Measurements from ENCODE around the gene AREL1. TPM values are rescaled to one million over a fixed set of nuclear protein-coding genes. Genes with fewer than 3 reads are reported as not detected.

Gene AREL1
- total and polyA plus RNA-seq, 2 experiments from 2014 or later, result 14.9 to 19.2 TPM

GRCh38 chr14:74628418-74628817 is 84.5 kb downstream of the AREL1 start:
- Histone ChIP-seq H3K27me3 (no peaks in the 10 kb centered on the region), H3K4me3 (no peak overlapping the region), H3K27ac (no peak overlapping the region), H3K4me1 (ENCODE audit: low read depth) (no peaks in the 10 kb centered on the region), H3K36me3 (no peaks in the 10 kb centered on the region), H3K9me3 (ENCODE audit: low read depth) (no peaks in the 10 kb centered on the region)
- TF ChIP-seq CTCF (IDR thresholded peaks at IDR 0.05; ENCODE audit: low read depth, low read length), result no peak
- no peak for DNase-seq (ENCODE audit: low read depth in 1 of 2, low spot score in 1 of 2)

- no peak for TF ChIP-seq CTCF (IDR thresholded peaks at IDR 0.05; ENCODE audit: low read depth, low read length)
- no peaks in the 10 kb centered on the region for H3K9me3 ChIP-seq (ENCODE audit: low read depth)
- H3K27ac ChIP-seq, result no peak overlapping the region
- no peak for DNase-seq (ENCODE audit: low read depth in 1 of 2, low spot score in 1 of 2)
- H3K4me3 ChIP-seq, result no peak overlapping the region
- no peaks in the 10 kb centered on the region for H3K4me1 ChIP-seq (ENCODE audit: low read depth)
- no peaks in the 10 kb centered on the region for H3K27me3 ChIP-seq
- no peaks in the 10 kb centered on the region for H3K36me3 ChIP-seq
Measured at GRCh38 chr14:74627076-74627475, 85.8 kb downstream of the AREL1 start.

- Histone ChIP-seq H3K27ac (peak overlapping the region; percentile 62), H3K27me3 (no peaks in the 10 kb centered on the region), H3K4me3 (no peak overlapping the region), H3K4me1 (ENCODE audit: low read depth) (peaks cover 8% of the 10 kb centered on the region), H3K36me3 (no peaks in the 10 kb centered on the region), H3K9me3 (ENCODE audit: low read depth) (no peaks in the 10 kb centered on the region)
- no peak for DNase-seq (ENCODE audit: low read depth in 1 of 2, low spot score in 1 of 2)
- TF ChIP-seq CTCF (IDR thresholded peaks at IDR 0.05; ENCODE audit: low read depth, low read length), result no peak
Measured at GRCh38 chr14:74622257-74622656, 90.6 kb downstream of the AREL1 start.

GRCh38 chr14:74621556-74621955 is 91.3 kb downstream of the AREL1 start:
- Histone ChIP-seq H3K4me3 (no peak overlapping the region), H3K36me3 (no peaks in the 10 kb centered on the region), H3K4me1 (ENCODE audit: low read depth) (peaks cover 8% of the 10 kb centered on the region), H3K27me3 (no peaks in the 10 kb centered on the region), H3K27ac (peak overlapping the region; percentile 62), H3K9me3 (ENCODE audit: low read depth) (no peaks in the 10 kb centered on the region)
- DNase-seq (ENCODE audit: low read depth in 1 of 2, low spot score in 1 of 2), result peak in 1 of 2 donors; percentile 67
- no peak for TF ChIP-seq CTCF (IDR thresholded peaks at IDR 0.05; ENCODE audit: low read depth, low read length)

GRCh38 chr14:74620923-74621322 is 92.0 kb downstream of the AREL1 start:
- H3K27me3 ChIP-seq, result no peaks in the 10 kb centered on the region
- no peak for DNase-seq (ENCODE audit: low read depth in 1 of 2, low spot score in 1 of 2)
- no peak overlapping the region for H3K4me3 ChIP-seq
- H3K36me3 ChIP-seq, result no peaks in the 10 kb centered on the region
- no peak overlapping the region for H3K27ac ChIP-seq
- H3K4me1 ChIP-seq (ENCODE audit: low read depth), result peaks cover 8% of the 10 kb centered on the region
- H3K9me3 ChIP-seq (ENCODE audit: low read depth), result no peaks in the 10 kb centered on the region
- TF ChIP-seq CTCF (IDR thresholded peaks at IDR 0.05; ENCODE audit: low read depth, low read length), result no peak

GRCh38 chr14:74620497-74620921 is 92.4 kb downstream of the AREL1 start:
- Histone ChIP-seq H3K36me3 (no peaks in the 10 kb centered on the region), H3K4me3 (no peak overlapping the region), H3K27ac (no peak overlapping the region), H3K9me3 (ENCODE audit: low read depth) (no peaks in the 10 kb centered on the region), H3K4me1 (ENCODE audit: low read depth) (peaks cover 8% of the 10 kb centered on the region), H3K27me3 (peaks cover under 1% of the 10 kb centered on the region)
- TF ChIP-seq CTCF (IDR thresholded peaks at IDR 0.05; ENCODE audit: low read depth, low read length), result no peak
- DNase-seq (ENCODE audit: low read depth in 1 of 2, low spot score in 1 of 2), result peak in 1 of 2 donors; percentile 79

Data from cardiac muscle cell (in vitro differentiated cells and primary cell).